Gastrocnemius medialis (tissue), 4 donors: Measurements from ENCODE around the gene ZNF766.

Experiments
- CTCF ChIP-seq, 5 experiments: fragments of 450-650 bp in 3 of 5; fragments of 200-600 bp in 2 of 5; sonication (generic) in 2 of 5; IDR thresholded peaks in 4 of 5; conservative IDR thresholded peaks in 1 of 5; 1 replicate in 4 of 5; 2 replicates in 1 of 5; pipeline ENCODE4 v1.5.1; 2016 to 2019; ENCODE audit warnings: antibody characterized with exemption in 5 of 5, mild to moderate bottlenecking in 3 of 5, moderate library complexity in 3 of 5
- POLR2A ChIP-seq, 2 donors: fragments of 450-650 bp; IDR thresholded peaks; one replicate each; pipeline ENCODE4 v1.6.1; 2017; ENCODE audit warnings: antibody characterized with exemption in 2 of 2, mild to moderate bottlenecking in 2 of 2, moderate library complexity in 2 of 2

- TF ChIP-seq CTCF (IDR thresholded peaks at IDR 0.05 in 4 of 5, conservative IDR thresholded peaks at IDR 0.05 in 1 of 5) = no peak
- no peak for TF ChIP-seq POLR2A (IDR thresholded peaks at IDR 0.05)
Observed at GRCh38 chr19:52221831-52222375, 47.5 kb upstream of the ZNF766 start.
